Mesenchymal stem cell (in vitro differentiated cells and primary cell): ENCODE measurements around the gene DUOX2.
A peak's percentile ranks its signal among the peaks of the same experiment; 100 is the strongest.
"Not testable (repeated sequence)": the region's sequence is repeated elsewhere in the genome, so short reads cannot be mapped to it uniquely, and the experiment has no call there.

ENCODE experiments used
- DNase-seq: peaks from one replicate; pipeline ENCODE4 v3.0.0-alpha.2; 2013
- H2AFZ ChIP-seq: one replicate; pipeline ENCODE4 v1.6.1; 2013; ENCODE audit warnings: low read depth, mild to moderate bottlenecking, control low read depth, inconsistent platforms, low read length, moderate library complexity
- H2AK5ac ChIP-seq: 2 replicates; pipeline ENCODE4 v1.6.1; 2013; ENCODE audit warnings: low read length, moderate library complexity, mild to moderate bottlenecking, inconsistent platforms; ENCODE audit not compliant: severe bottlenecking
- H2BK120ac ChIP-seq: one replicate; pipeline ENCODE4 v1.6.1; 2013; ENCODE audit warnings: low read depth, mild to moderate bottlenecking, inconsistent platforms, low read length, moderate library complexity
- H2BK12ac ChIP-seq, 2 experiments: one replicate each; pipeline ENCODE4 v1.6.1; 2013; ENCODE audit warnings: inconsistent platforms in 2 of 2, low read length in 2 of 2, mild to moderate bottlenecking in 2 of 2, moderate library complexity in 2 of 2, control low read depth in 1 of 2
- H2BK15ac ChIP-seq: one replicate; pipeline ENCODE4 v1.6.1; 2013; ENCODE audit warnings: mild to moderate bottlenecking, low read depth, inconsistent platforms; ENCODE audit not compliant: poor library complexity, severe bottlenecking
- H2BK5ac ChIP-seq: 2 replicates; pipeline ENCODE4 v1.6.1; 2013; ENCODE audit warnings: low read depth, mild to moderate bottlenecking, low read length, control low read depth, inconsistent platforms; ENCODE audit not compliant: poor library complexity, severe bottlenecking
- H3K14ac ChIP-seq, 2 experiments: one replicate each; pipeline ENCODE4 v1.6.1; 2013; ENCODE audit warnings: inconsistent platforms in 2 of 2, low read length in 2 of 2, control low read depth in 1 of 2, mild to moderate bottlenecking in 1 of 2, moderate library complexity in 1 of 2
- H3K18ac ChIP-seq, 2 experiments: one replicate each; pipeline ENCODE4 v1.6.1; 2013; ENCODE audit warnings: inconsistent platforms in 2 of 2, low read length in 2 of 2, control low read depth in 1 of 2, low read depth in 1 of 2, mild to moderate bottlenecking in 1 of 2
- H3K23ac ChIP-seq, 2 experiments: one replicate each; pipeline ENCODE4 v1.6.1; 2013; ENCODE audit warnings: inconsistent platforms in 2 of 2, low read length in 2 of 2, mild to moderate bottlenecking in 2 of 2, moderate library complexity in 2 of 2, control low read depth in 1 of 2
- H3K27ac ChIP-seq: 2 replicates; pipeline ENCODE4 v1.5.1; 2013; ENCODE audit warnings: mild to moderate bottlenecking, moderate library complexity, low read length, control low read depth, inconsistent platforms; ENCODE audit not compliant: poor library complexity, severe bottlenecking
- H3K27me3 ChIP-seq, 2 experiments: 2 replicates each; pipeline versions ENCODE4 v1.6.1 to v1.7.0; 2013; ENCODE audit warnings: low read length in 2 of 2, mild to moderate bottlenecking in 2 of 2, moderate library complexity in 2 of 2, control low read depth in 1 of 2, inconsistent platforms in 1 of 2; ENCODE audit not compliant: control insufficient read depth in 1 of 2, insufficient read depth in 1 of 2
- H3K36me3 ChIP-seq, 2 experiments: 2 replicates each; pipeline versions ENCODE4 v1.6.1 to v1.7.0; 2013; ENCODE audit warnings: low read length in 2 of 2, control low read depth in 1 of 2, inconsistent platforms in 1 of 2, low read depth in 1 of 2, mild to moderate bottlenecking in 1 of 2; ENCODE audit not compliant: insufficient read depth in 2 of 2, control insufficient read depth in 1 of 2
- H3K4ac ChIP-seq, 2 experiments: one replicate each; pipeline ENCODE4 v1.6.1; 2013; ENCODE audit warnings: inconsistent platforms in 2 of 2, low read length in 2 of 2, mild to moderate bottlenecking in 2 of 2, moderate library complexity in 2 of 2, control low read depth in 1 of 2, low read depth in 1 of 2
- H3K4me1 ChIP-seq: 2 replicates; pipeline ENCODE4 v1.6.1; 2013; ENCODE audit warnings: low read depth, low read length, control low read depth; ENCODE audit not compliant: control insufficient read depth, insufficient read depth
- H3K4me2 ChIP-seq: 2 replicates; pipeline ENCODE4 v1.6.1; 2013; ENCODE audit warnings: low read length, mild to moderate bottlenecking, inconsistent platforms; ENCODE audit not compliant: poor library complexity, severe bottlenecking
- H3K4me3 ChIP-seq, 2 experiments: 2 replicates each; pipeline versions ENCODE4 v1.5.1 to v1.7.0; 2013; ENCODE audit warnings: low read length in 2 of 2, mild to moderate bottlenecking in 2 of 2, control low read depth in 1 of 2, low read depth in 1 of 2; ENCODE audit not compliant: insufficient read depth in 1 of 2
- H3K79me1 ChIP-seq: replicated peaks from 2 replicates; pipeline ENCODE4 v1.6.1; 2013; ENCODE audit warnings: mild to moderate bottlenecking, control low read depth, low read length, inconsistent platforms; ENCODE audit not compliant: poor library complexity, severe bottlenecking
- H3K9ac ChIP-seq: 2 replicates; pipeline ENCODE4 v1.7.0; 2013; ENCODE audit warnings: mild to moderate bottlenecking, low read length, moderate library complexity
- H3K9me3 ChIP-seq: 2 replicates; pipeline ENCODE4 v1.7.0; 2013; ENCODE audit warnings: mild to moderate bottlenecking, low read length; ENCODE audit not compliant: control insufficient read depth
- H4K8ac ChIP-seq: one replicate; pipeline ENCODE4 v1.6.1; 2013; ENCODE audit warnings: inconsistent platforms, mild to moderate bottlenecking, low read length, moderate library complexity
- H4K91ac ChIP-seq: one replicate; pipeline ENCODE4 v1.6.1; 2013; ENCODE audit warnings: mild to moderate bottlenecking, low read length, inconsistent platforms
- WGBS: methylation state at CpG from one replicate; pipeline ENCODE4 v1.1.7; 2013; ENCODE audit warnings: mixed read lengths; 5-methylcytosine and 5-hydroxymethylcytosine counted together

DUOX2 gene

GRCh38 chr15:45073602-45074001, 40.4 kb downstream of the DUOX2 start:
- not testable (repeated sequence) for H3K9ac ChIP-seq, H2BK12ac ChIP-seq, H3K14ac ChIP-seq, H3K4me3 ChIP-seq, DNase-seq, H2AK5ac ChIP-seq, H2BK120ac ChIP-seq, H2BK15ac ChIP-seq, H2AFZ ChIP-seq, H3K18ac ChIP-seq, H3K4me1 ChIP-seq, H3K79me1 ChIP-seq, H2BK5ac ChIP-seq, H3K9me3 ChIP-seq, H3K4ac ChIP-seq, H3K27ac ChIP-seq, H4K8ac ChIP-seq, H3K36me3 ChIP-seq, H3K27me3 ChIP-seq, H3K4me2 ChIP-seq, H3K23ac ChIP-seq, H4K91ac ChIP-seq

- H3K4me2 ChIP-seq, H4K8ac ChIP-seq, H3K4me1 ChIP-seq, H3K9ac ChIP-seq, H2BK15ac ChIP-seq, H3K79me1 ChIP-seq, H3K27ac ChIP-seq, H3K4me3 ChIP-seq, H2BK5ac ChIP-seq, H2AFZ ChIP-seq, DNase-seq, H3K36me3 ChIP-seq, H3K18ac ChIP-seq, H4K91ac ChIP-seq, H2BK120ac ChIP-seq, H3K14ac ChIP-seq, H3K27me3 ChIP-seq, H2BK12ac ChIP-seq, H2AK5ac ChIP-seq, H3K23ac ChIP-seq, H3K9me3 ChIP-seq, H3K4ac ChIP-seq: not testable (repeated sequence)
- WGBS, result no CpG with 5 or more reads among the region's 6 CpGs
These were observed 44.0 kb downstream of the DUOX2 start for GRCh38 chr15:45069942-45070360.

DNA sequence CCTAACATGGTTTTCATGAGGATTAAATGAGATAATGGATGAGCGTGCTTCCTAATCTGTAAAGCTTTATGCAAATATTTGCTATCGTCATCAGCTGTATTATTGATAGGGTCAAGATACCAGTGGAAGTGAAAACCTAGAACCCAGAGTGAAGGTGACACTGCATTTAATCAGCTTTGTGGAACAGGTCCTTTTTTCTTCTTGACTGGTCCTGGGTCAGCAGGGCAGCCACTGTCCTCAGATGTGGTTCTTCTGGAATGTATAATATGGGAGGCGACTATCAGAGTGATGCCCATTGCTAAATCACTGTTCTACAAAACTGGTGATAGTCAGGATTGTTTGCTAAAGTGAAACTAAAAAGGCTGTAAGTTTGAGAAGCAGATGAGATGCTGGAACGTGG, 49.6 kb downstream of the DUOX2 start:
- Histone ChIP-seq H4K8ac (no peak overlapping the region), H3K4ac (no peak overlapping the region), H3K27me3 (no peaks in the 10 kb centered on the region), H2BK120ac (no peak overlapping the region), H3K4me3 (no peak overlapping the region), H3K9me3 (no peaks in the 10 kb centered on the region), H2AK5ac (no peak overlapping the region), H3K23ac (no peak overlapping the region), H3K4me2 (no peak overlapping the region), H2BK12ac (no peak overlapping the region), H4K91ac (no peak overlapping the region), H2BK15ac (no peak overlapping the region), H2AFZ (no peak overlapping the region), H2BK5ac (no peak overlapping the region), H3K79me1 (no peaks in the 10 kb centered on the region), H3K18ac (no peak overlapping the region), H3K36me3 (peaks cover 0 to 6% of the 10 kb centered on the region in 2 experiments), H3K9ac (no peak overlapping the region), H3K14ac (no peak overlapping the region), H3K27ac (no peak overlapping the region), H3K4me1 (peaks cover 8% of the 10 kb centered on the region)
- WGBS, result 100% methylated on average over 3 of the region's 4 CpGs
- DNase-seq, result peak; percentile 46

GRCh38 chr15:45062301-45062700, 51.7 kb downstream of the DUOX2 start:
- H2AFZ ChIP-seq, H2AK5ac ChIP-seq: not testable (repeated sequence)
- no CpG with 5 or more reads among the region's 7 CpGs for WGBS

More at GRCh38 chr15:45062301-45062700, 51.7 kb downstream of the DUOX2 start:
- not testable (repeated sequence) for H3K36me3 ChIP-seq, H3K4me3 ChIP-seq, H3K9me3 ChIP-seq, H3K4me1 ChIP-seq, H3K14ac ChIP-seq, H2BK12ac ChIP-seq, H3K27me3 ChIP-seq, H2BK5ac ChIP-seq, DNase-seq, H3K4ac ChIP-seq, H3K23ac ChIP-seq, H3K27ac ChIP-seq, H4K8ac ChIP-seq, H3K18ac ChIP-seq, H3K4me2 ChIP-seq, H2BK15ac ChIP-seq, H2BK120ac ChIP-seq, H3K9ac ChIP-seq, H4K91ac ChIP-seq, H3K79me1 ChIP-seq
